TTC549 (cell line): ENCODE data around the gene DENND1A.
"Not testable (repeated sequence)": the region's sequence is repeated elsewhere in the genome, so short reads cannot be mapped to it uniquely, and the experiment has no call there.

Source experiments
- FAIRE-seq: peaks from 2 replicates; lab custom pipeline; 2012; peaks lifted over from hg19 to GRCh38; lab: Jason Lieb, UNC

Gene DENND1A

DNA sequence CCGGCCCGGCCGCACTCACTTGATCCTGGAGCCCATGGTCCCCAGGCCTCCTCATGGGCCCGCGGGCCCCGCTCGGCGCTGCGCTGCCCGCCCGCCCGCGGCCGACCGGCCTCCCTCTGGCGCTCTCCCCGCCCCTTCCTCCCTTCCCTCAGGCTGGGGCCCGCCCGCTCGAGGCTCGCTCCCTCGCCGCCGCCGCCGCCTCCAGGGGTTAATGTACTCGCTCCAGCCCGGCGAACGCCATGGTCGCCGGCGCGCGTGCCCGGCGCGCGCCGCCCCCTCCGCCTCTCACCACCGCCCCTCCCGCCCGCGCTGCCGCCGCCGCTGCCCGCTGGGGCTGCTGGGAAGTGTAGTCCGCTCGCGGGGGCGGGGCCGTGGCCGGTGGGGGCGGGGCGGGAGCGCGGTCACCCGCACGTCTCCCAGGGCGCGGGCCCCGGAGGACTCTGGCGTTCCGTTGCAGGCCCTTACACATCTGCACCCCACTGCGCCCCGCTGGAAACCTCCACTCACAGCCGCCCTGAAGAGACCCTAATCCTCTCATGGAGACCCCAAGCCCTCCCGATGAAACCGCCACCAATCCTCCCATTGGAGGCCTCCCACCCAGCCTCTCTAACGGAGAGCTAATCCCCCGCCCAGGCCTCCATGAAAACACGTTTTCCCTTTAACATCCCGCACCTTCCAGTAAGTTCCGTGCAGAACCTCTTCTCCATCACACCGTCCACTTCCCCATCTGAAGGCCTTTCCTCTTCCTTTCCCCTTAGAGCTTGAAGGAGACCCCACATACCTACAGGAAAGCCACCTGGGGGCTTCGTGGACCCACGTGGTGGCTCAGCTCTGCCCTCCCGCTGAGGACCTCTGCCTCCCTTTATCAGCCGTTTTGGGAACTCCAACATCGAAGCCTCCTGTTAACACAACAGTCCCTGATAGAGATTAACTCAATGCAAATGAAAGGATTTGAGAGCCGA lies at the start of gene DENND1A:
TSS of gene DENND1A (minus strand) at position 257 of the 962 bp plus-strand sequence. CDS start at position 36, 221 bp downstream.
- no peak for FAIRE-seq

GRCh38 chr9:123978981-123979380 lies 49.1 kb upstream of the DENND1A start:
- FAIRE-seq = no peak

DNA sequence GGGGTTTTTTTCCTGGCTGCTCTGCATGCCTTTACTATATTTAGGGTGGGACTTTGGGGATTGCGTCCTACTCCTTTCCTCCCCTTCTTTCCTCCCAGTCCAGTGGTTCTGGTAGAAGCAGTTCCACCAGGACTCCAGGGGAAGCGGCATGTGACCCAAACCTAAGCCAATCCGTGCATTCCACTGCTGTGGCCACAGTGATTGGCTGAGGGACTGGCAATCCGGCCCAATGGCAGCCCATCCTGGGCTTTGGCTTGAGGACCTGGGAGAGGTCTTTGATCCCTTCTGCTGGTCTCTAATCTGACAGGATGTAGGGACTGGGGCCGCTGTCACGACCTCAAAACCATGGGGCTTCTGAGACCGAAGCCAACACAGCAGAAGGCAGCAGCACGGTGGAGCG lies 46.7 kb upstream of the DENND1A start:
- not testable (repeated sequence) for FAIRE-seq

- FAIRE-seq = no peak
These were observed 45.9 kb upstream of the DENND1A start for GRCh38 chr9:123975871-123976270.

- no peak for FAIRE-seq
These were observed 44.5 kb upstream of the DENND1A start for GRCh38 chr9:123974471-123974870.

- no peak for FAIRE-seq
These were observed 43.8 kb upstream of the DENND1A start for GRCh38 chr9:123973590-123974223.

- FAIRE-seq = no peak
These were observed 42.7 kb upstream of the DENND1A start for GRCh38 chr9:123972618-123973017.

GRCh38 chr9:123967323-123967722 lies 37.4 kb upstream of the DENND1A start:
- no peak for FAIRE-seq

- FAIRE-seq = no peak
These were observed 36.1 kb upstream of the DENND1A start for GRCh38 chr9:123965801-123966686.

- FAIRE-seq = no peak
These were observed 34.8 kb upstream of the DENND1A start for GRCh38 chr9:123964761-123965160.

- no peak for FAIRE-seq
These were observed 31.0 kb upstream of the DENND1A start for GRCh38 chr9:123960965-123961364.

DNA sequence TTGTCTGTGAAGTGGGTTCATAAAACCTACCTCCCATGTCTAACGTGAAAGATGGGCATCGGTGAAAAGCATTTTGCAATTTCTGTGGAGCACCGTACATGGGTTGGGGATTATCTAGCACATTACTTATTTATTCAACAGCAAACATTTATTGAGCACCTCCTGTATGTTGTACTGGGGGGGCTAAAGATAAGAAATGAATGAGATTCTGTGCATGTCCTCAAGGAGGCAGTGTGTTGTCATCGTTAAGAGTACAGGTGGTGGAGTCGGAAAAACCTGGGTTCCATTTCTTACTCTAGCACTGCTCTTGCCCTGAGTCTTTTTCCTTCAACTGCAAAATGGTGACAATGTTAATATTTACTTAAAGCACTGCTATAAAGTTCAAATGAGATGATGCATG lies 30.4 kb upstream of the DENND1A start:
- no peak for FAIRE-seq

DNA sequence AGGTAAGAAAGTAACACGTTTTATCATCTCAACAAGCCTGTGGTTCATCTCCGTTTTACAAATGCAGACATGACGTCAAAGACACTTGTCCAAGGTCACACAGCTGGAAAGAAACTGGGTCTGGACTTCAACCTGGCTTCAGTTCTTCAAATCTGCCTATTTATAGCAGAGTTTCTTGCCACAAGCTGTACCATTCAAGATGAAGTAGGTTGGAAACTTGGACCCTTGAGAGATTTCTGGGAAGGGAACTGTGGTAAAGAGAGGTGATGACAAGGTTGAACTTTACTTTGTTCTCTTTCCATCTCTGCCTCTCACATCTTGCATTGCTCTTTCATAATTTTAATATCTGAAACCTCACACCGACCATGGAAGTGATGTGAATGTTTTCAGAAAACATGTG lies 29.9 kb upstream of the DENND1A start:
- FAIRE-seq = no peak

DNA sequence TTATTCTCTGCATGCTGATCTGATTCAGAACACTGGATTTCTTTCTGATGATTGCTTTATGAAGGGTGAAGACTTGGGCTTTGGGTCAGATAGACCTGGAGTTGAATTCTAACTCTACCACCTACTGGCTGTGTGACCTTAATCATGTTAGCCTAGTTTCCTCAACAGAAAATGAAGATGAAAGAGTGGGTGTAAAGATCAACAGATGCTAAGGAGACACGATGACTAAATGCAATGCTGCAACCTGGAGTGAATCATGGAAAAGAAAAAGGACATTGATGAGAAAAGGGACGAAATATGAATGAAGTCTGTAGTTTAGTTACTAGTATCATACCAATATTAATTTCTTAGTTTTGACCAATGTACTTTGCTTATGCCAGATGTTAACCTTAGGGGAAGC lies 27.8 kb upstream of the DENND1A start:
- FAIRE-seq = no peak

- no peak for FAIRE-seq
These were observed 27.3 kb upstream of the DENND1A start for GRCh38 chr9:123957168-123957721.

DNA sequence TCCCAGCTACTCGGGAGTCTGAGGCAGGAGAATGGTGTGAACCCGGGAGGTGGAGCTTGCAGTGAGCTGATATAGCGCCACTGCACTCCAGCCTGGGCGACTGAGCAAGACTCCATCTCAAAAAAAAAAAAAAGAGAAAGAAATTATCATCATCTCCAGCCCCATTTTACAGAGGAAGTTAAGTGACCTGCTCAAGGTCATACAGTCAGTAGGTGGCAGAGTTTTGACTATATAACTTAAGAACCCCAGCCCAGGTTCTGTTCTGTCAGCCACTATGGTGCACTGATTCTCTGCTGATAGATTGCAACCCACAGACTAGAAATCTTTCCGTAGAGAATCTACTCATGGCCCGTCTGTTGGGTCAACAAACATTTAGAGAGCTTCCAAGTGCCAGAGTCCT lies 25.7 kb upstream of the DENND1A start:
- FAIRE-seq = no peak

DNA sequence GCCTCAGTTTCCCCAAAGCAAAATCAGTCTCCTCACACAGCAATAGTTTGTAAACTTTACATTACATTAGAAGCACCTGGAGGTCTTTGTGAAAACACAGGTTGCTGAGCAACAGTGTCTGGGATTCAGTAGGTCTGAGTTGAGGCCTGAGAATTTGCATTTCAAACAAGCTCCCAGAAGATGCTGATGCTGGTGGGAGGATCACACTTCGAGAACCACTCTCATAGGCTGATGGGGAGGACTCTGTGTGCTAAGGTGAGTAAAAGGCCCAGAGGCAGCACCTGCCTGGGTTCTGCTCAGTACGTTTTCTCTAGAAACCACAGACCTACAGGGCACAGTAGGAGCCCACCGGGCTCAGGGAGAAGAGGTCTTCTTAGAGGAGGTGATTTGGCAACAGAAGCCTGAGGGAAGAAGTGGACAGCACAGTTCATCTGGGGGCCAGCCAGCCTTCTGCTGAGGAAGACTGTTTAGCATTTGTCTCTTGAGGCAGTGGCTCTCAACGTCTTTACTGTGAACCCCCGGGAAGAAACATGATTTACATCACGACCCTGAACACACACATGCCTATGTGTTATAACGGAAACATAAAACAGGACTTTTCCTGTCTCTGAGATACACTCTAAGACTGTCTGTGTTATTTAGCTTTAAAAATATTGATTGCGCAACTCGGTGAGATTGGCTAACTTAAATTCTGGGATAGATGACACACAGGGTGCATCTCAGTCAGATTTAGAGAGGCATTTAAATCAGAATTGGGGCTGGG lies 24.8 kb upstream of the DENND1A start:
- FAIRE-seq = no peak

DNA sequence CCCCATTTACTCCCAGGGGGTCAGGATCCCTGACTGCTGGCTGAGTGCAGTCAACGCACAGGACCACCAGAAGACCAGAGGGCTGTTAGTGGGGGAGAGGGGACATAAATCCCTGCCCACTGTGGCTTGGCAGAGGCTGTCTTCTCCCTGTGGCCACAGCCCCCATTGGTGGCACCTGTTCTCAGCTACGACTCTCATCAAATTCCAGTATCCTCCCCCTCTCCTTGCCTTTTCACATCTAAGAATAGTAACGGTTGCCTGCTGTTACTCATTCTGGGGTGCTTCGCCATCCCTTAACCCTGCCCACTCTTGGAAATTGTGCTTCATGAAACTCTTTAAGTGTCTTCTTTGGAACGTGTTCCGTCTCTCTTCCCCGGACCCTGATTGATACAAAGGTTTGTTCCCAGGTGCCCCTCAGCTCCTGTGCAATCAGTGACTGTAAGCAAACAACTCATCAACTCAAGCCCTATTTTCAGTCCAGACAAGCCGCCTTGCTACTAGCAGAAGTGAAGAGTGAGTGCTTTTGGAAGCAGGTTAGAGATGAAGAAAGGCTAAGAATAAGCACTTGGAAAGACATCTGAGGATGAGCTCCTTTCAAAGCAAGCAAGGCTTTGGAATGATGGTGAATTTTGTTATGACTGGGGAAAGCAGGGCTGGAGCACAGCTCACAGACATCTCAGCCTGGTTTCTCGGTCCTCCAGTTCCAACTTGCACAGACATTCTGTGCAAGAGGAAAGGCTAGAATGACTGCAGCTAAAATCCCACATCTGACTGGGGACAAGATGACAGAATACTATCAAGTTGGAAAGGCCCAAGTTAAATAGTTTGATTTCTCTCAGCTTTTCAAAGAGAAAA lies 22.9 kb upstream of the DENND1A start:
- no peak for FAIRE-seq

- no peak for FAIRE-seq
These were observed 18.4 kb upstream of the DENND1A start for GRCh38 chr9:123948286-123948685.

DNA sequence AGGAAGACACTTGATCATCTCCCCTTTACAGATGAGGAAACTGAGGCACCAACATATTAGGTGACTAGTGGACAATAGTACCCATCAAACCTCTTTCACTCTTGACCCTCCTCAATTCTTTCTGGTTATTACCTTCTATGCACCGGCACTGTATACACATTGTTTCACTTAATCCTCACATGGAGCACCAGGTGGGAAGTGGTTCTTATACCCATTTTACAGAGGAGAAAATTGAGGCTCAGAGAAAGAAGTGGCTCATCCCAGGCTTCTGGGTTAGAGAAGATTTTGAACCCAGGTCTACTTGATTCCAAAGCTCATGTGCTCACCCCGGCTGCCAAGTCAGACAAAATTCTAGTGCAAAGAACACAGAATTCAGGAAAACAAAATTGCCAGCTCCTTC lies 17.4 kb upstream of the DENND1A start:
- FAIRE-seq = no peak
